GM10847 (cell line): ENCODE measurements around the gene ITIH5.

Experiments
- POLR2A ChIP-seq: IDR thresholded peaks from 2 replicates; pipeline ENCODE4 v1.6.1; 2011; ENCODE audit not compliant: insufficient read length; ENCODE audit errors: extremely low read depth

The ITIH5 gene

DNA sequence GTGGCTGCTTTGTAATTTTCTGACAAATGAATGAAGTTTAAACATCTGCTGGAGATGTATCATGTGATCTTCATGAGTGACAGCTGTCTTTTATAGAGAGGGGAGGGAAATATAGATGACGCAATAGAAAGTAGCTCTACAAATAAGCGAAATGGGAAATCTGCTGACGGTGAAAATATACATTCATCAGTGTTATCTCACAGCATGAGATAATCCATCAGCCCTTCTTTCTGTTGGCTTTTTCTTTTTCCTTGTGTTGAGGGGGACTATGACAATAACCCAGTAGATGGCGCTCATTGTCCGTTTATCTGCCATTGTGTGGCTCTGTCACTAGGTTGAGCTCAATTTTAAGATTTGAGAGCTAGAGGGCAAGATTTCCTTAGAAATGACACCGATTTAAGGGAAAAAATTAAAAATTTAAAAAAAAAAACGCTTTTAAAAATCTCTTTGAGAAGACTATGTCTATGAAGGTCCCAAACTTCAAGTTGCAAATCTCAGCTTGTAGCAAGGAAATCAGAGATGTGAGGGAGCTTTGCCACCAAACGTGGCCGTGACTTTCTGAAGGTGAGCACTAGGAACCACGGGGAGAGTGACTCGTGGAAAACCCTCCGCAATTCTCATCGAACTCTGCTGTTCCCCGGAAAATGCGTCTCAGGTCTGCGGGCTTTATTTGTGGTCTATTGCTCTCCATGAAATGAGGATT lies 141.3 kb downstream of the ITIH5 start:
- no peak for TF ChIP-seq POLR2A

GRCh38 chr10:7523656-7524055 lies 143.1 kb downstream of the ITIH5 start:
- TF ChIP-seq POLR2A: no peak

GRCh38 chr10:7520507-7521485 lies 146.0 kb downstream of the ITIH5 start:
- TF ChIP-seq POLR2A: no peak

GRCh38 chr10:7519351-7519750 lies 147.4 kb downstream of the ITIH5 start:
- TF ChIP-seq POLR2A: no peak

DNA sequence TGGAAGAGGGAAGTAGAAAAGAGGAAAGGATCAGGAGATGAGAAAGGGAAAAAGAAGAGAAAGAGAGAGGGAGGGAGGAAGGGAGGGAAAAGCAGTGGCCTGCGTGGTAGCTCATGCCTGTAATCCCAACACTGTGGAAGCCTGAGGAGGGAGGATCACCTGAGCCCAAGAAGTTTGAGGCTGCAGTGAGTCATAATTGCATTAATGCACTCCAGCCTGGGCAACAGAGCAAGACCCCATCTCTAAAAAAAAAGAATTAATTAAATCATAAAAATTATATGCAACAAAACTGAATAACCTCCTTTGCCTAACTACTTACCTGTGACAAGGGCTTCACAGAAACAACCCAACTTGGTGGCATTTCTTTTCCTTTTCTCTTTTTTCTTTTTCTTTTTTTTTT lies 148.1 kb downstream of the ITIH5 start:
- no peak for TF ChIP-seq POLR2A

DNA sequence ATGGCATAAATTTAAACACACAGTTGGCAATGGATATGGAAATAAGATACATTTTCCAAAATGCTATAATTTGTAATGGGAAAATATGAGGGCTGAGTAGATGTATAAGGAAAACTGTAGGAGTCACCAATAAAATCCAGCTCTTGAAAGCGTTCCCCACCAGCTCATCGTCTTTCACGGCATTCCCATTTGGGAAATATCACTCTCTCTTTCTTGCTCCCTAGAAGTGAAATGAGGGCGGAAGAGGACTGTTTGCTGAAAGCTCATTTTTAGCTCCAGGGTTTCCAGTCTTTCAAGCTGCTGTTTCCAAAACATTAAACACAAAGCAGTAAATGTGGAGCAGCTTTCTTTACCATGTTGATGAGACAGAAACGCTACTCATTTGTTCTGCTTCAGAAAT lies 151.3 kb downstream of the ITIH5 start:
- no peak for TF ChIP-seq POLR2A

DNA sequence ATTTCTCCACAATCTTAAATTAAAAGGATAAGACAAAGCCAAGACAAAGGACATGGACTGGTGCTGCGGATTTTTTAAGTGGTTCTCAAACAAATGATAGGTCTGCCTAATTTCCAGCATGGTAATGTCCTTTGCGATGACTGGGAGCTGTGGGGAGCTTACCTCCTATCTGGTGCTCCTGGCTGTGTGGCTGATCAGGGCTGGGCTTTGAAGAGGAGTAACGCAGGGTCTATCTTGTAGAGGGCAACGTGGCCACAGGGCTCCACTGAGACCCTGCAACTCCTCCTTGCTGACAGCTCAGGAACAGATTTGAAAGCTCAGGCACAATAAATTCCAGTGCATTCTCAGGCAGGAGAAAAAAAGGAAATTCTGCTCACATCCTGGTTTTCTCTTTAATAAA lies 152.8 kb downstream of the ITIH5 start:
- no peak for TF ChIP-seq POLR2A

- no peak for TF ChIP-seq POLR2A
Measured at GRCh38 chr10:7513455-7513854, 153.3 kb downstream of the ITIH5 start.

DNA sequence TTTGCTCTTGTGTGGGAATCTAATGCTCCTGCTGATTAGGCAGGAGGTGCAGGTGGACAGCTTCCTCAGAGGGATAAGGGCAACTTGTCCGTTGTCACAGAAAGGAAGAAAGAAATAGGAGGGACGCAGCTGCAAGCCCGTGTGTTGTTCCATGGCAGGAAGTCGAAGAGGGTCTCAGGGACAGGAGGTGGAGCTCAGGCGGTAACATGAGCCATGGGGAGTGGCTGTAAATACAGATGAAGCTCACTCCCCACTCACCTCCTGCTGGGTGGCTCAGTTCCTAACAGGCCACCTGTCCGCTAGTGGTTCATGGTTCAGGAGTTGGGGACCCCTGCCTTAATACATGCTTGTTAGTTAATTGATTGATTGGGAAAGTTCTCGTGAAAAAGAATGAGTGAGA lies 154.3 kb downstream of the ITIH5 start:
- no peak for TF ChIP-seq POLR2A

GRCh38 chr10:7511612-7512011 lies 155.2 kb downstream of the ITIH5 start:
- TF ChIP-seq POLR2A: no peak
